Astrocyte of the spinal cord (primary cell): Measurements from ENCODE around the gene NFATC1.

ENCODE experiments used
- DNase-seq: peaks from one replicate; pipeline ENCODE4 v3.0.0; 2011; ENCODE audit warnings: low read depth, low spot score
- H3K4me3 ChIP-seq: 2 replicates; pipeline ENCODE4 v1.5.1; 2011; ENCODE audit warnings: low read depth, mild to moderate bottlenecking, low read length, moderate library complexity
- CTCF ChIP-seq: IDR thresholded peaks from 2 replicates; pipeline ENCODE4 v1.5.1; 2012; ENCODE audit warnings: low read depth, mild to moderate bottlenecking, low read length, inconsistent platforms
- in situ Hi-C: cut with HindIII; loops from 2 replicates; pipeline ENCODE4 v1.10.0; 2017; ENCODE audit warnings: low sequenced_read_pairs

Gene NFATC1

GRCh38 chr18:79559436-79559835, 163.7 kb downstream of the NFATC1 start:
- in situ Hi-C loops = no loop called here
- TF ChIP-seq CTCF = no peak
- no peak for DNase-seq
- no peak overlapping the region for H3K4me3 ChIP-seq

- no peak for TF ChIP-seq CTCF
- no peak overlapping the region for H3K4me3 ChIP-seq
- in situ Hi-C loops = no loop called here
- DNase-seq = no peak
These were observed 164.5 kb downstream of the NFATC1 start for GRCh38 chr18:79560042-79560860.

GRCh38 chr18:79560861-79561210, 165.1 kb downstream of the NFATC1 start:
- in situ Hi-C loops = no loop called here
- TF ChIP-seq CTCF = no peak
- no peak for DNase-seq
- H3K4me3 ChIP-seq = no peak overlapping the region

- TF ChIP-seq CTCF = no peak
- no peak overlapping the region for H3K4me3 ChIP-seq
- in situ Hi-C loops = no loop called here
- DNase-seq = no peak
These were observed 168.2 kb downstream of the NFATC1 start for GRCh38 chr18:79563949-79564348.

GRCh38 chr18:79564441-79564840, 168.7 kb downstream of the NFATC1 start:
- no peak overlapping the region for H3K4me3 ChIP-seq
- no peak for TF ChIP-seq CTCF
- no peak for DNase-seq
- in situ Hi-C loops = no loop called here

GRCh38 chr18:79566771-79567431, 171.2 kb downstream of the NFATC1 start:
- no peak overlapping the region for H3K4me3 ChIP-seq
- TF ChIP-seq CTCF = no peak
- no peak for DNase-seq
- in situ Hi-C loops = no loop called here
